RWPE1 (cell line): ENCODE data around the gene PLEKHA7.

Source experiments
- CTCF ChIA-PET: fragments of 350-600 bp; sonication (Branson Sonifier 250); formaldehyde crosslinking; extraction: SDS; loops from one replicate; lab custom pipeline; 2021; lab: Yijun Ruan, JAX
- POLR2A ChIA-PET: fragments of 400-600 bp; formaldehyde crosslinking; extraction: SDS; loops from one replicate; lab custom pipeline; 2020; ENCODE audit warnings: antibody characterized with exemption; ENCODE audit not compliant: low non-redundant PET; lab: Yijun Ruan, JAX
- DNase-seq: peaks from one replicate; pipeline ENCODE4 v3.0.0; 2012; ENCODE audit warnings: low spot score
- H3K27ac ChIP-seq: fragments of 450-650 bp; 2 replicates; pipeline ENCODE4 v1.5.1; 2017
- CTCF ChIP-seq: fragments of 450-650 bp; conservative IDR thresholded peaks from 2 replicates; pipeline ENCODE4 v1.5.1; 2017; ENCODE audit warnings: low read depth, mild to moderate bottlenecking

PLEKHA7 gene

GRCh38 chr11:16946477-16947282 lies 67.5 kb downstream of the PLEKHA7 start:
- POLR2A ChIA-PET, result no interaction called here
- no peak for DNase-seq
- no peak overlapping the region for H3K27ac ChIP-seq
- CTCF ChIA-PET, result interaction anchor here (0.5 to 2.5 kb wide), 7 partner anchors 17 to 1163 kb away, joined by 3 to 17 read pairs (median 3); no protein-coding TSS in a partner anchor
- no peak for TF ChIP-seq CTCF

GRCh38 chr11:16945671-16946469 lies 68.3 kb downstream of the PLEKHA7 start:
- TF ChIP-seq CTCF, result peak; percentile 55
- DNase-seq, result peak; percentile 73
- POLR2A ChIA-PET, result no interaction called here
- CTCF ChIA-PET, result interaction anchor here (0.5 to 2.5 kb wide), 9 partner anchors 17 to 1162 kb away, joined by 3 to 17 read pairs (median 3); no protein-coding TSS in a partner anchor
- no peak overlapping the region for H3K27ac ChIP-seq

- ChIA-PET CTCF (interaction anchor here (0.7 kb wide), 1 partner anchor 150 kb away, joined by 6 read pairs; no protein-coding TSS in a partner anchor), POLR2A (no interaction called here)
- TF ChIP-seq CTCF, result no peak
- no peak for DNase-seq
- H3K27ac ChIP-seq, result no peak overlapping the region
Measured at GRCh38 chr11:16942911-16943310, 71.3 kb downstream of the PLEKHA7 start.

GRCh38 chr11:16942342-16942741 lies 71.9 kb downstream of the PLEKHA7 start:
- DNase-seq, result no peak
- CTCF ChIA-PET, result interaction anchor here (0.7 kb wide), 1 partner anchor 149 kb away, joined by 6 read pairs; no protein-coding TSS in a partner anchor
- H3K27ac ChIP-seq, result no peak overlapping the region
- TF ChIP-seq CTCF, result no peak
- POLR2A ChIA-PET, result no interaction called here

GRCh38 chr11:16941935-16942334 lies 72.3 kb downstream of the PLEKHA7 start:
- CTCF ChIA-PET, result no interaction called here
- POLR2A ChIA-PET, result no interaction called here
- no peak overlapping the region for H3K27ac ChIP-seq
- TF ChIP-seq CTCF, result no peak
- no peak for DNase-seq

GRCh38 chr11:16938061-16938460 lies 76.2 kb downstream of the PLEKHA7 start:
- no peak overlapping the region for H3K27ac ChIP-seq
- DNase-seq, result no peak
- POLR2A ChIA-PET, result no interaction called here
- no peak for TF ChIP-seq CTCF
- CTCF ChIA-PET, result no interaction called here
